ENCODE data around the gene PRKCB.
"Not testable (repeated sequence)": the region's sequence is repeated elsewhere in the genome, so short reads cannot be mapped to it uniquely, and the experiment has no call there.

PRKCB gene

DNA sequence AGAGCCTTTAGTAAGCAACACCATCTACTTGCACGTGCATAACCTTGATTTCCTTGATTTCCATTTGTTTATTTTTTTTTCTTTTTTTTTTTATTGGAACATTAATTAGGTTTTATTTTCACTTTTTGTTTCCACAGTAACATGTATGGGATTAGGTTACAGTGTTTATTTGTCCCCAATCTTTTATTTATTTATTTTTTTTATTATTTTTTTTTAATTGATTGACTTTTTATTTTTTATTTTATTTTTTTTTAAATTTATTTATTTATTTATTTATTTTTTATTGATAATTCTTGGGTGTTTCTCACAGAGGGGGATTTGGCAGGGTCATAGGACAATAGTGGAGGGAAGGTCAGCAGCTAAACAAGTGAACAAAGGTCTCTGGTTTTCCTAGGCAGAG, 272.3 kb downstream of the PRKCB start:
- not testable (repeated sequence) for DNase-seq

DNA sequence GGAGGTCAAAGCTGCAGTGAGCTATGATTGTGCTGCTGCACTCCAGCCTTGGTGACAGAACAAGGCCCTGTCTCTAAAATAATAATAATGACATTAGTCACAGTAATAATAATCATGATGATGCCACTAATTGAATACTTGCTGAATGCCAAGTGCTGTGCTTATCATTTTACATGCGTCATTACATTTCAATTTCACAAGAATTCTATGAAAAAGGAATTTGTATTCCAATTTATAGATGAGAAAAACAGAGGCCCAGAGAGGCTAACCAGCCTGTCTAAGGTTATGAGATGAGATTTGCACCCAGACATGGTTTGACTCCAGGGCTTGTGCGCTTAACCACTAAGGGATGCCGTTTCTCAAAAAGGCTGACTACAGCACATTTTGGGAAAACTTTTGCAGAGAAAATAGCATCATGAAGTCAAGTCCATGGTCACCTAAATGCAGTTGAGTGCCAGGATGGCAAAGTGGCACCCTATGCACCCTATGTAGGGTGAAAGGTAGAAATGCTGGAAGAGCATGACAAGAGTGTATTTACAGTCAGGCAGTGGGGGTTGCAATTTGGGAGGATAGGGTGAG, 276.0 kb downstream of the PRKCB start:
- DNase-seq = no peak

DNA sequence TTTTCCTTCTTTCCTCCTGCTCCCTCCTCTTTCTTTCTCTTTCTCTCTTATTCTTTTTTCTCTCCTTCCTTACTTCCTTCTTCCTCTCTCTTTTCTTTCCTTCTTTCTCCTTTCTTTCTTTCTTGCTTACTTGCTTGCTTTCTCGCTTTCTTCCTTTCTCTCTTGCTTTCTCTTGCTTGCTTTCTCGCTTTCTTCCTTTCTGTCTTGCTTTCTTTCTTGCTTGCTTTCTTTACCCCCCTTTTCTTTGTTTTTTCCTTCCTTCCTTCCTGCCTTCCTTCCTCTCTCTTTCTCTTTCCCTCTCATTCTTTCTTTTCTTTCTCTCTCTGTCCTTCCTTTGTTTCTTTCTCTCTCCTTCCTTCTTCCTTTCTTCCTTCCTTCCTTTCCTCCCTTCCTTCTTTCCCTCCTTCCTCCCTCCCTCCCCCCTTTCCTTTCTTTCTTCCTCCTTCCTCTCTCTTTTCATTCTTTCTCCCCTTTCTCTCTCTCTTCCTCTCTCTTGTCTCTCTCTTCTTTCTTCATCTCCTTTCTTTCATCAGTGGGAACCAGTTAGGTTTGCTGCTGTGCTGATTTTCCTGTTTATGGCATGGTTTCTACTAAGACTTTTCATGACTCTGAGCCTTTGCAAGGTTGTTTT, 277.4 kb downstream of the PRKCB start:
- DNase-seq = no peak

DNA sequence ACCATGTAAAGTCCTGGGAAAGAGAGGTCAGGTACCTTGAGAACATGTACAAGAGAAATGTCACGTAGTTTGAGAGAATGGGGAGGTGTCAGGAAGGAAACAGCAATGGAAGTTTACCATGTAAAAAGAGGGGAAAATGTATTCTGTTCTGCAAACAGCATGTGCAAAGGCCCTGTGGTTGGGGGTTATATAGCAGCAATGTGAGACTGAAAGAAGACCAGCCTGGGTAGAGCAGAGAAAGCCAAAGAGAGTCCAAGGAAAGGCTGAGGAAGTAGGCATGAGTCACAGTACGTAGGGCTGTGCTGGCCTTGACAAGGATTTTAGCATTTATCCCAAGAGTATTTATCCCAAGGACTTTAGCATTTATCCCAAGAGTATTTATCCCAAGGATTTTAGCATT, 279.1 kb downstream of the PRKCB start:
- no peak for DNase-seq

DNA sequence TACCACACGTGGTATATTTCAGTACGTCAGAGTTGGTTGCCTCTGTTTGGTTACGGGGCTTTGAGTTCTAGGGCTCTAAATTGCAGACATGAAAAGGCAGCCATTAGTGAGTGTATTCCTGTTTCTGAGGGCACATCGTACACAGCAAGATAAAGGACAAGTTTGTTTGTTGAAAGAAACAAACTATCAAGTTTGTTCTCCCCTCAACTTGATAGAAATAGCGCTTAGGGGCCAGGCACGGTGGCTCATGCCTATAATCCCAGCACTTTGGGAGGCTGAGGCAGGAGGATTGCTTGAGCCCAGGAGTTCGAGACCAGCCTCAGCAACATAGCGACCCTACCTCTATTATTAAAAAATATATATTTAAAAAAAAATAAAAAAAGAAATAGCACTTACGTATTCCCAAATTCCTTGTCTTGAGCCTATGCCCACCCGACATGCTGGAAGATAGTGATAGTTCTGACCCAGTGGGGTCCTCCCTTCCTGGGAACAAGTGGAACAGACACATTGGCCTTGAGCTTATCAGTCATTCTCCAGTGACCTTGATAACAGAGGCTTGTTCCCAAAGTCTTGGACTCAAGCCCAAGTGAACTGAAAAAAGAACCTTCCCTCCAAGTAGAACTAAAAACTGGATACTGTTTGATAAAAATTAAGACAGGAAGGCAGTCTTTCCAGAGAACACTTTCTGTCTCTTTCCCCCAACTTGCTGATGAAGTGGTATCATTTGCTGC, 280.4 kb downstream of the PRKCB start:
- no peak for DNase-seq

DNA sequence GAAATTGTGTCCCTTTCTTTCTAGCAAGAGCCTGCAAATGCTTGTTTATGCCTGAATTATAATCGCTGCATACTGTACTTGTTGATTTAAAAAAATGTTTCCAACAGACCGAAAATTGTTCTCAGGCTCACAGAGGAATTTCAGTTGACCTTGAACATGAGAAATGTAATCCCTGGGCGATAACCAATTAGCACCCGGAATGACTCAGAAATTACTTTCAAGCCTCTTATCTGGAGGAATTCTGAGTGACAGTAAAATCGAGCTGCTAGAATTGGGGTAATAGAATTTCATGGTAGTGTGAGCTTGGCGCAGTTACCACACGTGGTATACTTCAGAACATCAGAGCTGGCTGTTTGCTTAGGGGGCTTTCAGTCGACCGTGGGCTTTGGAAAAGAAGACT, 281.2 kb downstream of the PRKCB start:
- DNase-seq = no peak

DNA sequence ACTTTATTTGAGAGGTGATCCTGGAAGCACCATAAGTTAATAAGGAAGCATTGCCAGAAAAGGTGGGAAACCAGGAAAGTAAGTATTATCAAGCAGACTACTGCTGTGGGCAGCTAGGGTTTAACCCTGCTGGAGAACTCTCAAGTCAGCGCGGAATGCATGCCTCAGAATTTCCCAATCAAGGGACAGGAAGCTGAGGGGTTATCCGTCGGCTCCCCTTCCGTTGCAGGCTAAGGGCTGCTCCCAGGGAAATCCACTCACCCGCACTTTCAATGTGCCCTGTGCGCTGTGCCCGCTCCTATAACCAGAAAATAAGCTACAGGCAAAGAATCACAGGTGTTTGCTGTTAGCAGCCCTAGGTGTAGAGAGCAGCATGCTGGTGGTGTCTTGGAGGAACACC, 281.9 kb downstream of the PRKCB start:
- no peak for DNase-seq

DNA sequence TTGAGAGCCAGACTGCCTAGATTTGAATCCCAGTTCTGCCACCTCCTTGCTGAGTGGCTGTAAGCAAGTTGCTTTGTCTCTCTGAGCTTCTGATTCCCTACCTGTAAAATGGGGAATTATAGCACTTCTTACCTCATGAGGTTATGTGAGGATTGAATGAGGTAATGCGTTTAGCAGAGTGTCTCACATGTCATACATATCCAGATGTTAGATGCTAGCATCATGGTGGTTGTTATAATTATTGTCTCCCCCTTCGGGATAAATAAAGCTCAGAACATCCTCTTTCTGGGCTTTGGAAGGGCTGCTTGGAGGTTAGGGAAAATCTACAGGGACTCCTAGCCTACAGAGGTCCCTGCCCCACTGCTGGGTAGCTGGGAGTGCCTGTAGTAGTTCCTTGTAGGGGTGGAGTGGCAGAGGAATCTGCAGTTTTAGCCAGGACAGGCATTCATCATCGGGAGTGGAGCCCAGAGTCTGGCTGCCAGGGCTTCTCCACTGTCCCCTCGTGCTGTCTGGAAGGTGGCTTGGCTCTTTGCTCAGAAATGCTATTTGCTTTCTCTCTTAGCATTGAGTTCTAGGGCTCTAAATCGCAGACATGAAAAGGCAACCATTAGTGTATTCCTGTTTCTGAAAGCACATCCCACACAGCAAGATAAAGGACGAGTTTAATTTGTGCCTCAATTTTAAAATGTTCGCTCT, 282.5 kb downstream of the PRKCB start:
- no peak for DNase-seq

DNA sequence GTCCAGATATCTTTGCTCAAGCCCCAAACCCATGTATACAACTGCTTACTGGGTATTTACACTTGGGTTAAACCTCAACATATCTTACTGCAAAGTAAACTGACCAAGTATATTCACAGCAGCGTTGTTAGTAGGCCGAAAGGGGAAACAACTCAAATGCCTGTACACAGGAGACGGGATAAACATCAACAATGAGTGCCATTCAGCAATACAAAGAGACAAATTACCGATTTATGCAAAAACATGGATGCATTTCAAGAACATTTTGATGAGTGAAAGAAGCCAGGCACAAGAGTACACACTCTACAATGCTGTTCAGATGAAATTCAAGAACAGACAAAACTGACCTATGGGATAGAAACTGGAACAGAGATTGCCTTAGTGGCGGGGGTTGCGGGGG, 284.0 kb downstream of the PRKCB start:
- no peak for DNase-seq

DNA sequence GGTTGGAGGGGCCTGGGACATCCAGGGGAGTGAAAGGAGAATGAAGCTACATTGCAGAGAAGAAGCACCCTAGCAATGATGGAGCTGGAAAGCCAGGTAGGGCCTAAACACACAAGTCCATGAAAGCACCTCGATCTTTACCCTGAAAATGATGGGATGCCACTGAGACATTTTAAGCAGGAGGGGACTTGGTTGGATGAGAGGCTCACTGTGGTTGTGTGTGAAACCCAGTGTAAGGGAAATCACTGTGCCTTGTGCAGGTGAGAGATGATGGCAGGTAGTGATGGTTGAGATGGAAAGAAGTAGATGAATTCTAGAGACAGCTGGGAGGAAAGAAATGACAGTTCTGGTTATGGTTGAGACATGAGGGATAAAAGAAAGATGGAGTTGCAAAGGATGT, 287.5 kb downstream of the PRKCB start:
- DNase-seq = no peak

DNA sequence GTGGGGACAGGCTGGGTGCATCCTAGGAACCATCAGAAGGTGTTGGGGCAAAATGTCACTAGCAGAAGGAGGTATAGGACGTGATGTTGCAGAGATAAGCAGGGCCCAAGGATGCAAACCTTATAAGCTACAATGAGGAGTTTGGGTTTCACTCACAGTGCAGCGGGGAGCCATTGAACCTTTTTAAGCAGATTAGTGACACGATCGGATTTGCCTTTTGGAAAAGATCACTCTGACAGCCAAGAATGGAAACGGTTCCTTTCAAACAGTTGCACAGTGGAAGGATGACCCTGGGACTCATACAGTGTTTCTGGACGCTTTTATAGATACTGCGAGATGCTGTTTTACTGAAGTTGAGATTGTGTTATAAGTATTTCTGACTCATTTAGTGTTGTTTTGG, 288.5 kb downstream of the PRKCB start:
- DNase-seq = no peak

DNA sequence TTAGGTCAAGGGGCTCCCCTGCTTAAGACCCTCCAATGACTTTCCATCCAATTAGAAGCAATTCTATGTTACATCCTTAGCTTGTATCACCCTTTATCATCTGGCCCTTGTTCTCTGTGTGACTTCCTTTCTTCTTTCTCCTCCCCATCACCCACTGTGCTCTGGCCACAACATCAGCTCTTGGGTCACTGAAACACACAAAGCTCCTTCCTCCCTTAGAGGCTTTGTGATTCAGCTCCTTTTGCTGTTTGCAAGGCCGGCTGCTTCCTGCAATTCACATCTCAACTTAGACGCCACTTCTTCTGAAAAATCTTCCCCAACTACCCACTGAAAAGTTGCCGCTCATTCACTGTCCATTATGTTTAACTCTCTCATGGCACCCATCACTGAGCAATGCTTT, 289.4 kb downstream of the PRKCB start:
- no peak for DNase-seq

DNA sequence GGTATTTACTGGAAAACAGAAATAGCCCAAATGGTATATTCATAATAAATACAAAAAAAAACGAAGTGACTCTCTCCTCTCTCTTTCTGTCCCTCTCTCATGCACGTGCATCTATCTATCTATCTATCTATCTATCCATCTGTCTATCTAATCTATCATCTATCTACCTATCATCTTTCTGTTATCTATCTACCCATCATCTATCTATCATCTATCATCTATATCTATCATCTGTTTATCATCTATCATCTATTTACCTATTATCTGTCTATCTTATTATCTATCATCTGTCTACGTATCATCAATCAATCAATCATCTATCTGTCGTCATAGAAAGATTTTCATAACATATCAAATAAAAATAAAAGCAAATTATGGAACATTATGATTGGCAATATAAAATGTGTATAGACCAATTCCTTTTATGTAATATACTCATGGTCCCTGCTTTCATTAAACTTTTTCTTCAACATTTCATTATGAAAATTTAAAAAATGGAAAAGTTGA, 293.7 kb downstream of the PRKCB start:
- no peak for DNase-seq

DNA sequence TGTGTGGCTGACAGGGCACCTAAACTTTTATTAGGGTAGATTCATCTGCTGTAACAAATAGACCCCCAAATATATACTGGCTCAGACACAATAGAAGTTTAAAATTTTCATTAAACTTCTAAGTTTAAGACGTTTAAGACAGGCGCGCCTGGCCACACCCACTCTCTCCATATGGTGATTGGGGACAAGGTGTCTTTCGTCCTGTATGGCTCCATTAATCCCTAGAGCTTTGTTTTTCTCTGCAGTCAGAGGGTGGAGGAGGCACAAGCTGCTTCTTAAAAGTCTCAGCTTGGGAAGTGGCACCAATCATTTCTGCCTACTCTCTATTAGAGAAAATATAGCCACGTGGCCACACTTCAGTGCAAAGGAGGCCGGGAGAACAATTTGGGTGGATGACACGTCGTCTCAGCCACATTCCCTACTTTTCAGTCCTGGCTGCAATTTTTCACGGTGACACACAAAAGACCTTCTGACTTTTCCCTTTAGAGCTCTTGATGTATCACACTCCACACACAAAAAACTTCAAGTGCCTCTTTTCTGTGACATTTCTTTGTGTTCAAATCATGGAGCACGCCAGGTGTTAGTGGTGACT, 294.8 kb downstream of the PRKCB start:
- no peak for DNase-seq

DNA sequence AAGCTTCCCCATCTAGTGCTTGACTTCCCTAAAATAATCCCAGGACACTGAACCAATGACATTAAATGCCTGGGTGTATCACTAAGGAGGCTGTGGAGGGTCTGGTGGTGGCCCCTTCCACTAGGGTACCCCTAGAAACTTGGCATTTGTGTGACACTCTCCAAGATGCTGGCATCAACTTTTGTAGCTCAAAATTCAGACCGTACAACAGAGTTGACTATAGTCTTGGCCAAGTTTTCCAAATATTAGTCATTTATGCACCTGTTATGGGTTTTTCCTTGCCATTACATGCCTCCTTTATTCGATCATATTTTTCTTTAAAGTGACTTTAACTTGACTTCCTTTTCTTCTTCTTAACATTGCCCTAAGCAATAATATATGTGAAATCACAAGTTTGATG, 295.5 kb downstream of the PRKCB start:
- DNase-seq = no peak

DNA sequence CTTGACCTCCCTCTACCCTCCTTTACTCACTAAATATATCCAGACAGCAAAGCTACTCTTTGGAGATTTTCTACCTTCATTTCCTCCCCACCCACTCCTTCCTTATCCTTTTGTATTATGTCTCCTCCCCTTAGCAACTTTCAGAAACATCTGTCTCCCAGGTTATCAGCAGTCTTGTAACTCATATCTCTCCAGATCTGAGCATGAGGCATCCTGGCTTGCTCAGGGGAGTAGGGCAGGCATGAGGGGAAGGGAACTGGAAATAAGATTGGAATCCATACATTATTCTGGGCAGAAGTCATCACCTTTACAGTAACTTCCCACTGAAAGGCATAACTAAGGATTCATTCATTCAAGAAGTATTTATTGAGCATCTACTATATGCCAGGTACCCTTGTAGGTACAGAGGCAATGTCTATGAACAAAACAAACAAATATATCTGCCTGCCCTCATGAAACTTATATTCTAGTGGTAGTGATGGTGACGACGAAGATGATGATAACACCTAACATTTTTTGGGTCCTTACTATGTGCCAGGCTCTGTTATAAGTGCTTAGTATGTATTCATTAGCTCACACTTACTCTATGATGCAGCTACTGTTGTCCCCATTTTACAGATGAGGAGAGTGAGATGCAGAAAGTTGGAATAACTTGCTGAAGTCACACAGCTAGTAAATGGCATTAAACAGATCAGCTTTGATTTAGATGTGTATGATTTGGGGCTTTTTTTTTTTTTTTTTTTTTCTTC, 296.4 kb downstream of the PRKCB start:
- no peak for DNase-seq

DNA sequence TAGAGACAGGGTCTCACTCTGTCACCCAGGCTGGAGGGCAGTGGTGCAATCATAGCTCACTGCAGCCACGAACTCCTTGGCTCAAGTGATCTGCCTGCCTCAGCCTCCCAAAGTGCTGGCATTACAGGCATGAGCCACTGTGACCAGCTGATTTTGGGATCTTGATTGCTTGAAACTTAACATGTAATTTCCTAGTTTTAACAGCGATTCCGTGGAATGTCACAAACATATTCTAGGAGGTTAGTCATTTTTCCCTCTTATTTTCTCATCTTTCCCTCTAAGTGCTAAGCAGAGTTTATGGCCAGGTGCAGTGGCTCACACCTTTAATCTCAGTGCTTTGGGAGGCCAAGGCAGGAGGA, 297.0 kb downstream of the PRKCB start:
- no peak for DNase-seq

DNA sequence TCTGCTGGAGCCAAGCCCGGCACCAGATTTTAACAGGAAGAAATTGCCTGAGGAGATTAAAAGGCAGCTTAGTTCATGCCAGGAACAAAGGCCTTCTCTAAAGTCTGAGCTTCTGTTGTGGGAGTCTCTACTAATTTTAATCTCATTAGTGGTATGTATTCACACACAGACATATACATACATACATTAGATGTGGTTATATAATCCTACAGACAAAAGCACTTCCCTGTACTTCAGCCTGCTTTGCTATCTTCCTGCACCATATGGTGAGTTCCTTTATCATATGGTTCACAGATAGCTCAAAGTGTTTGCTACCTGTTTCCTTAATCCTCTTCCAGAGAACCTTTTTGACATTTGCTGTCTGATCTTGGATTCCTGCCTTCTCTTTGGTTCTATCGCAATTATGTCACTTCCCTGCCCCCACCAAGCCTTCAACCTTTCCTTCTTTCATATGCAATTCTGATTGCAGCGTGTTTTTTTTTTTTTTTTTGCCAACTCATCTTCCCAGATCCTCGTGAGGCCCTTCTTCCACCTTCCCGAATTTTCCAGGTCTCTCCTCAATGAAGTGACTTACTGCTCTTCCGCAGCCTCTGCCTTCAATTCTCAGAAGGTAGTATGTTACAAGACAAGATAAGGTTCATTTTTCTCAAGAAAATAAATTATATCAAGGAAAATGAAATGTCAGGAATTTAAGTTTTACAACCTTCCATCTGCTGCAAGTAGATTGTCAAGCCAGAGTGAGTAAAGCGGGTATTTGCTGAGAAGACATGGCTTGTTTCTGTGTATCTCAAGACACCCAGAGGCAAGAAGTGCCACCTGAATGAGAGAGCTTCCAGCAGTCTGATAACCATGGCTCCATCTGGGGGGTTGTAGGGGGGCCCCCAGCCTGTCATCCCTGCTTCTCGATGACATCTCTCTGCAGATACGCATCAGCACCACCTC, 300.1 kb downstream of the PRKCB start:
- no peak for DNase-seq

DNA sequence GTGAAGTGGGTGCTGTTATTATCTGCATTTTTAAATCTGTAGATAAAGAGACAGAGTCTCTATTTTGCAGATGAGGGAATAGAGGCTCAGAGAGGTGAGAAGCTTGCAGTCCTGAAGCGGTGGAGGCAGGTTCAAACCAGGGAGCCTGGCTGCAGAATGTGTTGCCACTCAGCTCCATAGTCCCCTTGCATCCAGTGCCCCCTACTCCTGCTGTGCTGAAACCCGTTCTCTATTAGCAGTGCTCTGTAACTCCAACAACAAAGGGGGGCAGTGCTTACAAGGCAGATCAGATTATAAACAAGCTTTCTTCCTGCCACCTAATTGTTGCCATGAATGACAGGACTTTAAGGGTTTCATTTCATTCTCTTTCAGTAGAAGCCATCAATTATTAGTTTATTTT, 302.2 kb downstream of the PRKCB start:
- no peak for DNase-seq

DNA sequence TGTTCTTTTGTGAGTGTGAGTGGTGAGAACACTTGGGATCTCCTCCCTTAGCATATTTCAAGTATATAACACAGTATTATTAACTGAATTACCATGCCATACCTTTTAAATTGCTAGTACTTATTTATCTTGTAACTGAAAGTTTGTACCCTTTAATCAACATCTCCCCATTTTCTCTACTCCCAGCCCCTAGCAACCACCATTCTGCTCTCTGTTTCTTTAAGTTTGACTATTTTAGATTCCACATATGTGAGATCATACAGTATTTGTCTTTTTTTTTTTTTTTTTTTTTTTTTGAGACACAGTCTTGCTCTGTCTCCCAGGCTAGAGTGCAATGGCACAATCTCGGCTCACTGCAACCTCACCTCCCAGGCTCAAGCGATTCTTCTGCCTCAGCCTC, 302.8 kb downstream of the PRKCB start:
- DNase-seq = no peak

DNA sequence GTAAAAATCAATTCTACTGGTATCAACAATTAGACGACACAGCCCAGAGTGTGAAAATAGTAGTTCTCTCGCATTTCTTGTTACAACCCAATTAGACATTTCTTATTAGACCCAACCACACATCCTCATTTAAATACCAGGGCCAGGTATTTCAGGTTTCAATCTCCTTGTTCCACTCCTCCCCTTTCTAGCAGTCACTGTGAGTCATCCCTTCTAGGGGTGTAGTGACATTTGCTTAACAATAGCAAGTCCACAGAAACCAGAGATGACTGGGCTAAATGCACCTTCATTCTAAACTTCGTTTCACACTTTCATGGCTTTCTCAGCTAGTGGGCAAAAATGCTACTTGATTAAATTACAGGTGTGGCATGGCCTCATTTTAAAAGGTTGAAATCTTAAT, 303.5 kb downstream of the PRKCB start:
- DNase-seq = no peak

DNA sequence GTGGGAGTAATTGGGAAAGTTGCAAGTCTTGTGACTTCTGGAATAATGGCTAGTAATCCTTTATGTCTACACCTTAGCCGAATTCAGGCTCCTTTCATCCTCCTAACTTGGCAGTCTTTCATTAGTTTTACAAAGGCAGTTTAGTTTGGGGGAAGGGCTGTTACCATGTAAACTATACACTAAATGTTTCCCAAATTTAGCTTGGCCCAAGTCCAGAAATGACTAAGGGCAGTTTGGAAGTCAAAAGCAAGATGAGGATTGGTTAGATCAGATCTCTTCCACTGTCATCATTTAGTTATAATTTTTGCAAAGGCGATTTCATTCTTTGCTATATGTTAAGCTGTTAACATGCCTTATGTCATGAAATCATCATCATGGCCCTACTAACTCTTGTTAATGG, 304.9 kb downstream of the PRKCB start:
- DNase-seq = no peak

Data from SIG-M5 (cell line).